ENCODE results near the gene KRTAP12-1.

The KRTAP12-1 gene

DNA sequence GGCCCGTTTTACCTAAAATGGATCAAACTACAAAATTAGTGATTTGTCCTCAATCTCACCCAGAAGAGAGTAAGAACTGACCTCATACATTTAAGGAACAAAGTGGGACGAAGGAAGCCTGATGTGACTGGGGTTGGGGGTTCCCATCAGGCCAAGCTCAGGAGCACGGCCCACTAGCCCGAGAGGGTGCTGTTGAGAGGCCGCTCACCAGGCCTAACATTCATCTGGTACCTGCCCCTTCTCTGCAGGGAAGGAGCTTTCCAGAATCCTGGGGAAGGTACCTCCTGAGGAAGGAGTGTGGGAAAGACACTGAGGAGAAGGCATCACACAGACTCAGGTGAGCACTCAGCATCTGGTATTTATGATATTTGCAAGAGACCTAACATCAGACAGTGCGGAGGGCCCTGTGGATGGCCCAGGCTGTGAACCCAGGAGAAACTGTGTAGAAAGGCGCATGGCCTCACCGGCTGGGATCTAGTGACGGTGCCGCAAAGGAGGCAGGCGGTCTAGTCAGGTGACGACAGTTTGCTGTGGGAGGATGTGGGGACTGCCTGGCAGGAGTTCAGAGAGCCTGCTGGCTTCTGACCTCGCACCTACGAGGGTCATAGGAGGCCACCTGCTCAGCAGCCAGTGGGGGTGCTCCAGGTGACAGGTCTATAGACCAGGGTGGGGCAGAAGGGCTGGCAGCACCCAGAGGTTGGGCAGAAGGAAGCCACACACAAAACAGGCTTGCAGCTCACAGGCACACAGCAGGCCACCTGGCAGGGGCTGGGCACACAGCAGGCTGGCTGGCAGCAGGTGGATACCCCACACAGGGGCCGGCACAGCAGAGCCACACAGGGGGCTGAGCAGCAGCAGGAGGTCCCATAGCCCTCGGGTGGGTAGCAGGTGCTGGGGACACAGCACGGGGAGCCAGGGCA, 28.0 kb downstream of the KRTAP12-1 start:
- no peak overlapping the region for H3K4me3 ChIP-seq (replicated peaks; ENCODE audit: low read depth, low read length)
- no peak for DNase-seq (ENCODE audit: low read depth)
- TF ChIP-seq, protein P1, sequence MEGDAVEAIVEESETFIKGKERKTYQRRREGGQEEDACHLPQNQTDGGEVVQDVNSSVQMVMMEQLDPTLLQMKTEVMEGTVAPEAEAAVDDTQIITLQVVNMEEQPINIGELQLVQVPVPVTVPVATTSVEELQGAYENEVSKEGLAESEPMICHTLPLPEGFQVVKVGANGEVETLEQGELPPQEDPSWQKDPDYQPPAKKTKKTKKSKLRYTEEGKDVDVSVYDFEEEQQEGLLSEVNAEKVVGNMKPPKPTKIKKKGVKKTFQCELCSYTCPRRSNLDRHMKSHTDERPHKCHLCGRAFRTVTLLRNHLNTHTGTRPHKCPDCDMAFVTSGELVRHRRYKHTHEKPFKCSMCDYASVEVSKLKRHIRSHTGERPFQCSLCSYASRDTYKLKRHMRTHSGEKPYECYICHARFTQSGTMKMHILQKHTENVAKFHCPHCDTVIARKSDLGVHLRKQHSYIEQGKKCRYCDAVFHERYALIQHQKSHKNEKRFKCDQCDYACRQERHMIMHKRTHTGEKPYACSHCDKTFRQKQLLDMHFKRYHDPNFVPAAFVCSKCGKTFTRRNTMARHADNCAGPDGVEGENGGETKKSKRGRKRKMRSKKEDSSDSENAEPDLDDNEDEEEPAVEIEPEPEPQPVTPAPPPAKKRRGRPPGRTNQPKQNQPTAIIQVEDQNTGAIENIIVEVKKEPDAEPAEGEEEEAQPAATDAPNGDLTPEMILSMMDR (IDR thresholded peaks at IDR 0.05; ENCODE audit: low read length, missing control alignments), result no peak

DNA sequence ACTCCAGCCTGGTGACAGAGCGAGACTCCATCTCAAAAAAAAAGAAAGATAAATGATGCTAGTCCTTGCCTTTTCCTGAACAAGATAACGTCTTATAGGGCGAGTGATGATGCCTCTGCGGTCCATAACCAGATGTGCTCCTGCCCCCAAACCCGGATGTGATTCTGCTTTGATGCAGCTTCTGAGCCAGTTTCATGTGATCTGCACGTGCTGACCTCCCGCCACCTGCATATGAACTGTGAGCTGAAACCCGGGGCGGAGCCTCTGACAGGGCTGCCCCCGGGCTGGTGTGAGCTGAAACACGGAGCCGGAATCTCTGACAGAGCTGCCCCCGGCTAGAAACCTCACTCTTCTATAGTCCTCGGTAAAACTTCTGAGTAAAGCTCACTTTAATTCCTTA, 28.8 kb downstream of the KRTAP12-1 start:
- no peak for DNase-seq (ENCODE audit: low read depth)
- TF ChIP-seq, protein P1 (IDR thresholded peaks at IDR 0.05; ENCODE audit: low read length, missing control alignments), result no peak
- no peak overlapping the region for H3K4me3 ChIP-seq (replicated peaks; ENCODE audit: low read depth, low read length)

DNA sequence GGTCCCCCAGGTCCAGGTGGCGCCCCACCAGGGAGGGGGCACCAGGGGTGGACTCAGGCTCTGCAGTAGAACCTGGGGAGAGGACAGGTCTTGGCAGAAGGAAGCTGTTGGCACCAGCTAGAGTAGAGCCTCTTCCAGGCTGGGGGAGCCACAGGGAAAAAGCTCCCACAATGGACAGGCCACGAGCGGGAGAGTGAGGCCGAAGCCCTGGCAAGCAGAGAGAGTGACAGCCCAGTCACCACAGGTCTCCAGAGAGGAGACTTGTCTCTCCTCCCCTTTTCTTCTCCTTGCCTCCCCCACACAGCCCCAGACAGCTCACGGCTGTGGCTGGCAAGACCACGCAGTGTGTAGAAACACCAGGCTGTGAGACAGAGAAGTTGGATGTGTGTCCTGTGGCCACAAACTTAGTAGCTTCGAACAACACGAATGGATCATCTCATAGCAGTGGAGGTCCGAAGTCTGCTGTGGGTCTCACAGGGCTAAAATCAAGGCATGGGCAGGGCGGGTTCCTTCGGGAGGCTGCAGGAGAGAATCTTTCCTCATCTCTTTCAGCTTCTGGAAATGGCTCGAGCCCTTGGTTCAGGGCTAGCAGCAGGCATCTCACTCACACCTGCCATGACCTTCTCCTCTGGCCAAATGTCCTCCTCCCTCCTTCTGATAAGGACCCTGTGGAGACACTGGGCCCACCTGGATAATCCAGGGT, 30.8 kb downstream of the KRTAP12-1 start:
- DNase-seq (ENCODE audit: low read depth), result no peak
- TF ChIP-seq, protein P1 (IDR thresholded peaks at IDR 0.05; ENCODE audit: low read length, missing control alignments), result no peak
- H3K4me3 ChIP-seq (replicated peaks; ENCODE audit: low read depth, low read length), result no peak overlapping the region

DNA sequence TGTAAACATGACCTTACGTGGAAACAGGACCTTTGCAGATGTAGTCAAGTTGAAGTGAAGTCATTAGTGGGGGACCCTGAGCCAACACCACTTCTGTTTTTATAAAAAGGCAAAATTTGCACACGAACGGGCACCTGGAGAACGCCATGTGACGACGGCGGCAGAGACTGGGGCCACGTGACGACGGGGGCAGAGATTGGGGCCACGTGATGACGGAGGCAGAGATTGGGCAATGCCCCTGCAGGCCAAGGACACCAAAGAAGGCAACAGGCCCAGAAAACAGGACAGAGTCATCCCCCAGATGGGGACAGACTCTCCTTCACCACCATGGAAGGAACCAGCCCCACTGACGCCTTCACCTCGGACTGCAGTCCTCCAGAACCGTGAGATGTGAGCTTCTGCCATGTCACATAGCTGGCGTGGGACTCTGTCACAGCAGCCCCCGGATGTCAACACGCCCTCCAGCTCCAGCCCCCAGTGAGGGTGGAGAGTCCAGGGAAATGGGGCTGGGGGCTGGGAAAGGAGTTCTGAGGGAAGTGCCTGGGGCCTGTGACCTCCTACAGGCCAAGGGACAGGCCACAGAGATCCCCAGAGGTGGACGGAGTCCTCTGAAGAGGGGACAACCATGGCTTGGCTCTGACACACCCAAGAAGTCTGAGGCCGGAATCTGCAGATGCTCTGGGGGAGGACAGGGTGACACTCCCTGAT, 31.5 kb downstream of the KRTAP12-1 start:
- TF ChIP-seq, protein P1 (IDR thresholded peaks at IDR 0.05; ENCODE audit: low read length, missing control alignments), result no peak
- H3K4me3 ChIP-seq (replicated peaks; ENCODE audit: low read depth, low read length), result no peak overlapping the region
- DNase-seq (ENCODE audit: low read depth), result no peak

DNA sequence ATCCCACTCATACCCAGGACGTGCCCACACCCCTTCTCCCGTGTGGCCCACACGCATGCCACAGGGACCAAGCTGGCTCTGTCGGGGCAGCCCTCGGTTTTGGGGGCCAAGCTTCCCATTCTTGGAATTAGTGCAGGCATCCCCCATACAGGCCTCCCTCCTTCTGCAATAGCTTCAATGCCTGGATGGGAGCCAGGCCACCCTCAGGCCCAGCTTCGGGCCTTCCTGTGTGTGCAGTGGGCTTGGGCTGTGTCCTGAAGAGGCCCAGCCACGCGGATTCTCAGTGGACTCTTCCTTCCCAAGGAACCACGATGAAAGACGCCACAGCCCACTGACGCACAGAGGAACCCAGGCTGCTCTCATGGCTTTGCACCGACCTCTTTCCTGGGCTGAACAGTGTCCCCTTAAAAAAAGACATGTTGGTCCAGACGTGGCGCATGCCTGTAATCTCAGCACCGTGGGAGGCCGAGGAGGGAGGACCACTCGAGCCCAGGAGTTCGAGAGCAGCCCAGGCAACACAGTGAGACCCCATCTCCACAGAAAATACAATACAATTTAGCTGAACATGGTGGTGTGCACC, 32.4 kb downstream of the KRTAP12-1 start:
- no peak for DNase-seq (ENCODE audit: low read depth)
- TF ChIP-seq, protein P1 (IDR thresholded peaks at IDR 0.05; ENCODE audit: low read length, missing control alignments), result no peak

DNA sequence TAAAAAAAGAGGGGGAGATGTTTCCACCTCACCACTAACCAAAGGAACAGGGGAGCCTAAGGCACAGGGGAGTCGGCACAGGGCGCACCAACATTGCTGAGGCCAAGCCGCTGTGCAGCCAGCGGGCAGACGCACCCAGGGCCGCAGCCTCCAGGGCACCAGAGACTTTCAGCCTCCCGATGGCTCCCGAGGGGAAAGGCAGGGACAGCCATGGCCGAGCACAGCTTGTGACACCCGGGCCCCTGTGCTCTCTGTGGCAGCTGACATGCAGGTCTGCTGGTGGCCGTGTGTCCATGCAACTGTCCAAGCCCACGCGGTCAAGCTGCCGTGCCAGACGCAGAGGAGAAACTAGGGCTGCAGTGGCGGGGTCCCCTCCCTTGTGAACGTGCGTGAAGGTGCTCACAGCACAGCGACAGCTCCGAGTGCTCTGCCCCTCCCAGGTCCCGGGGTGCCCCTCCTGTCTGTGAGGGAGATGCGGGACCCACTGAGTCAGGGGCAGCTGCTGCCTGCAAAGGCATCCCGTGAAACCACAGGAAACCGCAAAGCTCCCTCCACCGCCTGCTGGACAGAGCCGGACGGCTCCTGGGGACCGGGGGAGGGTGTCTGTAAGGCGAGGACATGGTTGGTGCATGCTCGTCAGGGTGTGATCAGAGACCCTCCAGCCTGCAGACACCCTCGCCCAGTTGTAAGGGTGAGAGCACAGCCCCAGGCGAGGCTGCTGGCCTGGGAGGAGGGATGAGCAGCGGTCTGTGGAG, 33.2 kb downstream of the KRTAP12-1 start:
- no peak for DNase-seq (ENCODE audit: low read depth)
- TF ChIP-seq, protein P1 (IDR thresholded peaks at IDR 0.05; ENCODE audit: low read length, missing control alignments), result no peak
- no peak overlapping the region for H3K4me3 ChIP-seq (replicated peaks; ENCODE audit: low read depth, low read length)

More for the DNA sequence above, 32.4 kb downstream of the KRTAP12-1 start:
- H3K4me3 ChIP-seq (replicated peaks; ENCODE audit: low read depth, low read length), result no peak overlapping the region
